WTC11 (cell line): ENCODE results near the gene KNDC1.

Experiments used
- CBFB ChIP-seq: sonication (generic); formaldehyde crosslinking; IDR thresholded peaks from 2 replicates; pipeline ENCODE4 v1.8.1; 2022; ENCODE audit warnings: mild to moderate bottlenecking, low read depth, missing genetic modification reagents
- CREB1 ChIP-seq: sonication (generic); formaldehyde crosslinking; IDR thresholded peaks from 2 replicates; pipeline ENCODE4 v1.8.0; 2023; ENCODE audit warnings: mild to moderate bottlenecking, missing genetic modification reagents
- ELF4 ChIP-seq: sonication (generic); formaldehyde crosslinking; IDR thresholded peaks from 2 replicates; pipeline ENCODE4 v1.8.1; 2022; ENCODE audit warnings: low read depth, mild to moderate bottlenecking, moderate library complexity, missing genetic modification reagents
- ETV6 ChIP-seq: sonication (generic); formaldehyde crosslinking; IDR thresholded peaks from 2 replicates; pipeline ENCODE4 v1.8.1; 2022; ENCODE audit warnings: mild to moderate bottlenecking, missing genetic modification reagents
- FOXP1 ChIP-seq: sonication (generic); formaldehyde crosslinking; IDR thresholded peaks from 2 replicates; pipeline ENCODE4 v1.8.0; 2022; ENCODE audit warnings: missing genetic modification reagents, mild to moderate bottlenecking, moderate library complexity, borderline replicate concordance
- MYBL2 ChIP-seq: sonication (generic); formaldehyde crosslinking; IDR thresholded peaks from 2 replicates; pipeline ENCODE4 v1.8.1; 2023; ENCODE audit warnings: mild to moderate bottlenecking, moderate library complexity, missing genetic modification reagents
- PRRX2 ChIP-seq: fragments of 250-450 bp; sonication (Bioruptor Pico); IDR thresholded peaks from 2 replicates; pipeline ENCODE4 v1.8.0; 2021; ENCODE audit warnings: mild to moderate bottlenecking
- SP1 ChIP-seq: sonication (generic); formaldehyde crosslinking; conservative IDR thresholded peaks from 2 replicates; pipeline ENCODE4 v1.8.1; 2022; ENCODE audit warnings: missing genetic modification reagents
- ZNF263 ChIP-seq: sonication (generic); formaldehyde crosslinking; IDR thresholded peaks from 2 replicates; pipeline ENCODE4 v1.8.1; 2022; ENCODE audit warnings: low read depth, mild to moderate bottlenecking, moderate library complexity, missing genetic modification reagents
- TF ChIP-seq, protein P1 (sequence below): fragments of 200-600 bp; IDR thresholded peaks from 2 replicates; pipeline ENCODE4 v1.8.0; 2022; ENCODE audit warnings: antibody characterized with exemption
- TF ChIP-seq, protein P2 (sequence below): sonication (generic); formaldehyde crosslinking; IDR thresholded peaks from 2 replicates; pipeline ENCODE4 v1.8.1; 2023; ENCODE audit warnings: mild to moderate bottlenecking, missing genetic modification reagents
- TF ChIP-seq, protein P3 (sequence below): sonication (generic); formaldehyde crosslinking; IDR thresholded peaks from 2 replicates; pipeline ENCODE4 v1.8.1; 2023; ENCODE audit warnings: mild to moderate bottlenecking, missing genetic modification reagents, borderline replicate concordance

DNA sequence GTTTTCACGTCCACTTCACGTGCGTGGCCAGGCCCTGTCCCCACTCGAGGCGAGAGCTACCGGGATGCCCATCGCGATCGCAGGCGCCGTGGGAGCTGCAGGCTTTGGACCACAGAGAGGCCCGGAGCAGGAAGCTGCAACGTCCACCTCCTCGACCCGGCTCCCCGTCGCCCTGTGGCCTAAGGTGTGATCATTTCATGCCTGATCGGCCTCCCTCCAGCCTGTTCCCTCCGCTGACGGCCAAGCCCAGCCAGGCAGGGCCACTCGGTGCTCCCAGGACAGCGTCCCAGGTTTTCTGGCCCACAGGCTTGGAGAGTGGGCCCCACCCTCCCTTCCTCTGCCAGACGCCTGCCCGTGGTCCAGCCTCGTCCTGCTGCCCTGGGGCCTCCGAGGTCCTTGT, 19.6 kb downstream of the KNDC1 start:
- no peak for TF ChIP-seq FOXP1 (CRISPR knock-in tag)
- TF ChIP-seq, protein P1, sequence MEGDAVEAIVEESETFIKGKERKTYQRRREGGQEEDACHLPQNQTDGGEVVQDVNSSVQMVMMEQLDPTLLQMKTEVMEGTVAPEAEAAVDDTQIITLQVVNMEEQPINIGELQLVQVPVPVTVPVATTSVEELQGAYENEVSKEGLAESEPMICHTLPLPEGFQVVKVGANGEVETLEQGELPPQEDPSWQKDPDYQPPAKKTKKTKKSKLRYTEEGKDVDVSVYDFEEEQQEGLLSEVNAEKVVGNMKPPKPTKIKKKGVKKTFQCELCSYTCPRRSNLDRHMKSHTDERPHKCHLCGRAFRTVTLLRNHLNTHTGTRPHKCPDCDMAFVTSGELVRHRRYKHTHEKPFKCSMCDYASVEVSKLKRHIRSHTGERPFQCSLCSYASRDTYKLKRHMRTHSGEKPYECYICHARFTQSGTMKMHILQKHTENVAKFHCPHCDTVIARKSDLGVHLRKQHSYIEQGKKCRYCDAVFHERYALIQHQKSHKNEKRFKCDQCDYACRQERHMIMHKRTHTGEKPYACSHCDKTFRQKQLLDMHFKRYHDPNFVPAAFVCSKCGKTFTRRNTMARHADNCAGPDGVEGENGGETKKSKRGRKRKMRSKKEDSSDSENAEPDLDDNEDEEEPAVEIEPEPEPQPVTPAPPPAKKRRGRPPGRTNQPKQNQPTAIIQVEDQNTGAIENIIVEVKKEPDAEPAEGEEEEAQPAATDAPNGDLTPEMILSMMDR: no peak
- TF ChIP-seq, protein P2, sequence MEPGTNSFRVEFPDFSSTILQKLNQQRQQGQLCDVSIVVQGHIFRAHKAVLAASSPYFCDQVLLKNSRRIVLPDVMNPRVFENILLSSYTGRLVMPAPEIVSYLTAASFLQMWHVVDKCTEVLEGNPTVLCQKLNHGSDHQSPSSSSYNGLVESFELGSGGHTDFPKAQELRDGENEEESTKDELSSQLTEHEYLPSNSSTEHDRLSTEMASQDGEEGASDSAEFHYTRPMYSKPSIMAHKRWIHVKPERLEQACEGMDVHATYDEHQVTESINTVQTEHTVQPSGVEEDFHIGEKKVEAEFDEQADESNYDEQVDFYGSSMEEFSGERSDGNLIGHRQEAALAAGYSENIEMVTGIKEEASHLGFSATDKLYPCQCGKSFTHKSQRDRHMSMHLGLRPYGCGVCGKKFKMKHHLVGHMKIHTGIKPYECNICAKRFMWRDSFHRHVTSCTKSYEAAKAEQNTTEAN (CRISPR knock-in tag): no peak
- TF ChIP-seq PRRX2: no peak
- TF ChIP-seq CREB1 (CRISPR knock-in tag): no peak
- TF ChIP-seq SP1 (CRISPR knock-in tag): no peak
- no peak for TF ChIP-seq ZNF263 (CRISPR knock-in tag)
- TF ChIP-seq ELF4: no peak
- no peak for TF ChIP-seq MYBL2 (CRISPR knock-in tag)
- TF ChIP-seq, protein P3, sequence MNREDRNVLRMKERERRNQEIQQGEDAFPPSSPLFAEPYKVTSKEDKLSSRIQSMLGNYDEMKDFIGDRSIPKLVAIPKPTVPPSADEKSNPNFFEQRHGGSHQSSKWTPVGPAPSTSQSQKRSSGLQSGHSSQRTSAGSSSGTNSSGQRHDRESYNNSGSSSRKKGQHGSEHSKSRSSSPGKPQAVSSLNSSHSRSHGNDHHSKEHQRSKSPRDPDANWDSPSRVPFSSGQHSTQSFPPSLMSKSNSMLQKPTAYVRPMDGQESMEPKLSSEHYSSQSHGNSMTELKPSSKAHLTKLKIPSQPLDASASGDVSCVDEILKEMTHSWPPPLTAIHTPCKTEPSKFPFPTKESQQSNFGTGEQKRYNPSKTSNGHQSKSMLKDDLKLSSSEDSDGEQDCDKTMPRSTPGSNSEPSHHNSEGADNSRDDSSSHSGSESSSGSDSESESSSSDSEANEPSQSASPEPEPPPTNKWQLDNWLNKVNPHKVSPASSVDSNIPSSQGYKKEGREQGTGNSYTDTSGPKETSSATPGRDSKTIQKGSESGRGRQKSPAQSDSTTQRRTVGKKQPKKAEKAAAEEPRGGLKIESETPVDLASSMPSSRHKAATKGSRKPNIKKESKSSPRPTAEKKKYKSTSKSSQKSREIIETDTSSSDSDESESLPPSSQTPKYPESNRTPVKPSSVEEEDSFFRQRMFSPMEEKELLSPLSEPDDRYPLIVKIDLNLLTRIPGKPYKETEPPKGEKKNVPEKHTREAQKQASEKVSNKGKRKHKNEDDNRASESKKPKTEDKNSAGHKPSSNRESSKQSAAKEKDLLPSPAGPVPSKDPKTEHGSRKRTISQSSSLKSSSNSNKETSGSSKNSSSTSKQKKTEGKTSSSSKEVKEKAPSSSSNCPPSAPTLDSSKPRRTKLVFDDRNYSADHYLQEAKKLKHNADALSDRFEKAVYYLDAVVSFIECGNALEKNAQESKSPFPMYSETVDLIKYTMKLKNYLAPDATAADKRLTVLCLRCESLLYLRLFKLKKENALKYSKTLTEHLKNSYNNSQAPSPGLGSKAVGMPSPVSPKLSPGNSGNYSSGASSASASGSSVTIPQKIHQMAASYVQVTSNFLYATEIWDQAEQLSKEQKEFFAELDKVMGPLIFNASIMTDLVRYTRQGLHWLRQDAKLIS (CRISPR knock-in tag): no peak
- TF ChIP-seq ETV6 (CRISPR knock-in tag): no peak
- TF ChIP-seq CBFB: no peak
